CD4-positive, alpha-beta T cell treated with Interleukin-6 for 4 hours (primary cell): ENCODE results near the gene FERMT1.
"Not testable (repeated sequence)": the region's sequence is repeated elsewhere in the genome, so short reads cannot be mapped to it uniquely, and the experiment has no call there.

ENCODE experiments used
- DNase-seq: peaks from one replicate; pipeline ENCODE4 v3.0.0-alpha.2; 2020; ENCODE audit warnings: mixed read lengths

Gene FERMT1

DNA sequence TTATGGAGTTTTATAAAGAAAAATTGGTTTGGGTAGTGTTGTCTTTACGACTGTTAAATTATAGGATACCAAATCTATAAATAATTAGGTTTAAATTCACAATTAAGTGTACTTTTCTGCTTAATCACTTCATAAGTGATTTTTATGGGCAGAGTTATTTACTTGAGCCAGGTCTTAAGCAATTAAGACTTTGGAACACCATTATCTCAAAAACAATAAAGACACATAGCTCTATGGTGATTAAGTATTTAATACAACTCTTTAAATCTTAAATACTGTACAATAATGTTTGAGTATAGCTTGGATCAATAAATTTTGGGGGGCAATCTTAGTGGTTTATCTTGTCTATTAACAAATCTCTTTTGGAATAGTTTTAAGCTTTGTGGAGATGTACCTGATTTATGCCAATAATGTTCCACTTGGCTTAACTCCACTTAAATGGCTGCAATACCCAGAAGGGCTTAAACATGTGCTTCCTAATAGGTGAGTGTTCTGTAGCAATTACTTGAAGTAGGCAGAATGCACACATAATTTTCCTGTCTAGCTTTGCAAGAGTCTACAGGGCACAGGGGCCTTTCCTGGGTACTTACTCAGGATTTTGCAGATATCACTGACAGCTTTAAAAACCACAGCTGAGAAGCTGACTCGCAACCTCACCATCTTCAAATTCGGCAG, 7.5 kb downstream of the FERMT1 start:
- DNase-seq, result no peak

DNA sequence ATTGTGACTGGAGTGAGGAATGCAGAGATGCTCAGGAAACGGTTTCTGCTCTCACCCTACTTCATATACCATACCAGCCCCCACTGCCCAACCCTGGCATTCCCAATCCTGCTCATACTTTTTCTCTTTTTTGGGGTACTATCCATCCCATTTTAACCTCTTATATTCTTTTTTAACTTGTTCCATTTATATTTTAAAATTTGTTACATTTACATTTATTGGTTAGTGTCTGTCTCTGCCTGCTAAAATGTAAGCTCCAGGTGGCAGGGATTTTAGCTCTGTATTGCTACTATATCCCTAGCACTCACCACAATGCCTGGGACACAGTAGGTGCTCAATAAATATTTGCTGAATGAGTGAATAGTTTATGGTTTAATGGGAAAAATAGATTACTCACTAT, 8.1 kb downstream of the FERMT1 start:
- no peak for DNase-seq

DNA sequence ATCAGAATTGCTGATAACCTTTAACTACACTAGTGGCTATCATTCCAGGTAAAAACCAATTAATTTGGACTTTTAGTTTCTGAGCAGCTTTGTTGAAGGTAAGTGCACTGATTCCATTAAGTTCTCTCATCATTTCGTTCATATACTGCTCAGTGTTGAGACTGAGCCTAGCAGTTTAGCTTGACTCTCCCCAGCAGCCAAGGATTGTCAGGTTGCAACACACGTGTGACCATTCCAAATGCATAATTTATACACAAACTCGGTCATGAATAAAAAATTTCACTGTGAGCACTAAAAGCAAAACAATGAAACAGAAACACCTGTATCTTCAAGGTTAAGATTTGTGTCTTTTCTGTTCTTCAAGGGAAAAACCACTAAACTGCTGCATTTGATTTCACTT, 8.9 kb downstream of the FERMT1 start:
- DNase-seq, result no peak

DNA sequence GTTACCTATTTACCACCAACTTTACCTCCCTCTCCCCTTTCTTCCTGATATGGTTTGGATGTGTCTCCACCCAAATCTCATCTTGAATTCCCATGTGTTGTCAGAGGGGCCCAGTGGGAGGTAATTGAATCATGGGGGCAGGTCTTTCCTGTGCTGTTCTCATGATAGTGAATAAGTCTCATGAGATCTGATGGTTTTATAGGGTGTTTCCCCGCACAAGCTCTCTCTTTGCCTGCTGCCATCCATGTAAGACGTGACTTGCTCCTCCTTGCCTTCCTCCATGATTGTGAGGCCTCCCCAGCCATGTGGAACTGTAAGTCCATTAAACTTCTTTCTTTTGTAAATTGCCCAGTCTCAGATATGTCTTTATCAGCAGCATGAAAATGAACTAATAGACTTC, 9.9 kb downstream of the FERMT1 start:
- DNase-seq, result not testable (repeated sequence)

DNA sequence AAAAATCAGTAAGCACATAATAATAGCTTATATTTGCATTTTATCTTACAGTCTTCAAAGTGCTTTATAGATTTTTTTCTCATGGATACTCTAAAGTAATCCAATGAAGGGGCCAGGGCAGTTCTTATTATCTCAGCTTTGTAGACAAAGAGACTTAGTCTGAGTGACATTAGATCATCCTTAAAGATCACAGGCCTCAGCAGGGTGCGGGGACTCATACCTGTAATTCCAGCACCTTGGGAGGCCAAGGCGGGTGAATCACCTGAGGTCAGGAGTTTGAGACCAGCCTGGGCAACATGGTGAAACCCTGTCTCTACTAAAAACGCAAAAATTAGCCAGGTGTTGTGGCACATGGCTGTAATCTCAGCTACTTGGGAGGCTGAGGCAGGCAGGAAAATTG, 14.5 kb downstream of the FERMT1 start:
- no peak for DNase-seq

DNA sequence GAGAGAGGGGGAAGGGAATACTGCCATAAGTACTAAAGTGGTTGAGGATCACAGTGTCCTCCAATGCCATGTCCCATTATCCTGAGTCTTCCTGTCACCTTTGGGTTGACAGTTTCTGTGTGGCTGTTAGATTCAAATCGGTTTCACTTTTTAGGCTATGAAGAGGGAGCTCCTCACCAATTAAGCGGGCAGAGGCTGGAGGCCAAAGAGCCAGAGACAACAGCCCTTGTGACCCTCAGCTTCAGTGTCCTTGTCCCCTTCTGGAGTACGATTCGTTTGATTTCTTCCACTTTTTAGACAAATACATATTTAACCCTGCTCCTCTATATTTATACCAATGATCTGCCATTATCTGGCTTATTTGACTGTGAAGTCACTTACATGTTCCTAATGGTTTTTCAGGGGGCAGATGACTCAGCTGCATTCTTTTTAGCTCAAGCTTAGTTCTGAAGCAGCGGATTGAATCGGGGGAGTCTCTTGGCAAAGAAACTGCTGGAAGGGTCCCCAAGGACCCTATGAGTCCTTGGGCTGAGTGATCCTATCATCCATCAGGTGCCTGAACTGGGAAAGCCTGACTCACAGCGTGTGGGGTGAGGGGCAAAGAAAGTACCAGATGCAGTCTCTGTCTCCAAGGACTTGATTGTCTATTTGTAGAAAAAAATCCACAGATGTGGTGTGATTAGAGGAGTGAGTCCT, 18.2 kb downstream of the FERMT1 start:
- DNase-seq, result no peak

DNA sequence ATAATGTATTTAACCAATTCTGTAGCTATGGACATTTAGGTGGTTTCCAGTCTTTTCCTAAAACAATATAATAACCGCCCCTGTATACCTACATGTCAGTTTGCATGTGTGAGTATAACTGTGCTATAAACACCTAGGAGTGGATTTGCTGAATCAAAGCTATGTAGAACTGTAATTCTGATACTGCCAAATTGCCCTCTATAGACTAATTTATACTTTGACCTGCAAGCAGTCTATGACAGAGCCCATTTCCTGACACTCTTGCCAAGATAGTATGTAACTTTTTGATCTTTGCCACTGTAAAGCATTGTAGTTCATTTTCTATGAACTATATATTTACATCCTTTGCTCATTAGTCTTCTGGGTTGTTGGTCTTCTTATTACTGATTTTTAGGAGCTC, 19.5 kb downstream of the FERMT1 start:
- DNase-seq, result no peak

DNA sequence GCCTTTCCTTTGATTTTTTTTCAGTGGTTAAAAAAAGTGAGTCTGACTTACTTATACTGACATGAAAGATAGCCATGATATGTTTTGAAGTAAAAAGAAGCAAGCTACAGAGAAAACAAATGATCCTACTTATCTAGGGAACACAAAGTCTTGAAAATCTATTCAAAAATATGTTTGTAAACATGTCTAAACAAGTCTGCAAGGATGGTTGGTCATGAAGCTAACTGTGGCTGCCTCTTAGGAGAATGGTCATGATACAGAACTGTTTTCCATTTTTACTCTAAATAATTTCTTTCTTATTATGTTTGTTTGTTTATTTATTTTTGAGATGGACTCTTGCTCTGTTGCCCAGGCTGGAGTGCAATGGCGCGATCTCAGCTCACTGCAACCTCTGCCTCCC, 21.5 kb downstream of the FERMT1 start:
- no peak for DNase-seq

DNA sequence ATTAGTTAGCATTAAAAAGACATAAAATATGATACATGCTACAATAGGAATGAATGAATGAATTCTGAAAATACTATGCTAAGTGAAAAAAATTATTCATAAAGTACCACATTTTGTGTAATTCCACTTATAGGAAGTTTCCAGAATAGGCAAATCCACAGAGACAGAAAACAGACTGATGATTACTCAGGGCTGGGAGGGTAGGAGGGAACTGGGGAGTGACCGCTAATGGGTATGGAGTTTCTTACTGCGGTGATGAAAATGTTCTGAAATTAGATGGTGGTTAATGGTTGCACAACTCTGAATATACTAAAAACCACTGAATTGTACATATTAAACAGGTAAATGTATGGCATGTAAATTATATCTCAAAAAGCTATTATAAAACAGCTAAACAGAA, 22.6 kb downstream of the FERMT1 start:
- no peak for DNase-seq

DNA sequence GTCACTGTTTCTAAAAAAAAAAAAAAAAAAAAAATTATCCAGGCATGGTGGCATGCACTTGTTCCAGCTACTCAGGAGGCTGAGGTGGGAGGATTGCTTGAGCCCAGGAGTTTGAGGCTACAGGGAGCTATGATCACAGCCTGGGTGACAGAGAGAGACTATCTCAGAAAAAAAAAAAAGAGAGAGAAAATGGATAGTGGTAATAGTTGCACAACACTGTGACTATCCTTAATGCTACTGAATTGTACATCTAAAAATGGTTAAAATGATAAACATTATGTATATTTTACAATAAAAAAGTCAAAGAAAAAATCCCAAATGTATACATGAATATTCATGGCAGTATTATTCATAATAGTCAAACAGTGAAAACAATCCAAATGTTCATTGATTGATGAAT, 23.0 kb downstream of the FERMT1 start:
- DNase-seq, result no peak

DNA sequence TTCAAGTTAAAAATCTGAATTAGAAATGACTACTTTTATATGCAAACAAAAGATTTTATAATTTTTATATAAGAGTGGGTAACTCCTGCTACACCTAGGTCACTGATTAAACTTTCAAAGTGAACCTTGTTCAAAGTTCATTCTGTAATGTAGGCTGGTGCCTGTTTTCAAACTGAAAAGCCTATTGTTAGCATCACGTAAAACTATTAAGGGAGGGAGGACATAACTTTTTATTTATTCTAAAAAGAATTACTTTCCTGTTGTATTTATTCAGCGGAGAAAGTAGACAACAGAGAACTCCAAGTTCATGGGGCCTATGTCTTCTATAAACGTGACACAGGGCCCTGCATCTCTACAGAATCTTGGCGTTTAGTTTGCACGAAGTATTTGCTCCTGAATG, 27.4 kb downstream of the FERMT1 start:
- no peak for DNase-seq

DNA sequence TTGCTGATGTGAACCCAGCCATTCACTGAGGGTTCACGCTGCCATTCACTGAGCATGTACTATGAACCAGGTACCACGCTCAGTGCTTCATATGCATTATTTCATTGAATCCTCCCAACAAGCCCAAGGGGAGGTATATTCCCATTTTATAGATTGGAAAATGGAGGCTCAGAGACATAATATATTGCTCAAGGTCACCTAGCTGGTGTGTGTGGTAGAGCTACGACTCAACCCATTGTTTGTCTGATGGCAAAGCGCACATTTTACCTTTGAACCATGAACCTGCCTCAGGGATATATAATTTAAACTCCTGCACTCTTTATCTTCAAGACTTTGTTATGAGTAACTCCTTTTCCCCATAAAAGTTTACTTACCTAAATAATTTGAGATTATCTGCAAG, 28.3 kb downstream of the FERMT1 start:
- DNase-seq, result no peak

DNA sequence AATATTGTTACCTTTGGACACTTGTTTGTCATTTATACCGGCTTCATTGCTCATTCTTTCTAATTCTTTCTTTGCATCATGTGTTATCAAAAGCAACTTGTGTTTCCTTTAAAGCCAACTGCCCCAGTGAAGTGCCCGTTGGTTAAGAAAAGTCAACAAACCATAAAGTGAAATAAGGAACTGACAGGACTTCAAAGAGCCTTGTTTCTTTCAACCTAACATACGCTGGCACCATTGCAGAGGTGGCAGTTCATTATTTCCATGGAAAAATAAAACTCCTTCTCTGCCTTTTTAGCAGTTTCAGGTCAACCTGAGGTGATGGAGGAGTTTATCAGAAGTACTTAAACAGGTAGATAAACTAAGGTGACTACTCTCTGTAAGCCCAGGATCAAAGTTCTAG, 28.8 kb downstream of the FERMT1 start:
- DNase-seq, result no peak

DNA sequence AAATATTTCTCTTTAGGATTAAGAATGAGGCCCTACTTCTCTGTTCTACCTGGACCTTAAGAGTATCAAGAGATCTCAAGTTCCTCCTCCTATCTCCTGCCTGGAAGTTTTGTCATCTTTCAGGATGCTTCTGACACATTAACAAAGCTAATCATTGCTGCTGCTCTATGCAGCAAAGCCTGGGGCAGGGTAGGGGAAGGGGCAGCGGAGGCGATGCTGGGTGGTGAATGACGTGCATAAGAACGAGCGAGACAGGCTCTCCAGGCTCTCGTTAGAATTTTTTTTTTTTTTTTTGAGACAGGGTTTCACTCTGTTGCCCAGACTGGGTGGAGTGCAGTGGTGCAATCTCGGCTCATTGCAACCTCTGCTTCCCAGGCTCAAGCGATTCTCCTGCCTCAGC, 31.2 kb downstream of the FERMT1 start:
- DNase-seq, result no peak

DNA sequence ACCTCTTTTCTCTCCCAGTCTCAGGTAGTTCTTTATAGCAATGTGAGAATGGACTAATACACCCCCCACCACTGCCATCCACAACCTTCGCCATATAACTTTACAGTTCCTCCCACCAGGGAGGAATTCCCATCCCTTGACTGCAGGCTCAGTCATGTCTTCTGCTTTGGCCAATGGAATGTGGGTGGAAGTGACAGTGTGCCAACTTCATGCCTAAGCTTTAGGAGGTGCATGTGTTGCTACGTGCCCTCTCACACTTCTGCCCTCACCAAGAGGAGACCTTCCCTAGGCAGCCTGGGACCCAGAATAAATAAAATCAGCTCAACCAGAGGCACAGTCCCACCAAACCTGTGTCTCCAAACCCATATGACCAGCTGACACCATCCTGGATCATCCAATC, 36.0 kb downstream of the FERMT1 start:
- no peak for DNase-seq

DNA sequence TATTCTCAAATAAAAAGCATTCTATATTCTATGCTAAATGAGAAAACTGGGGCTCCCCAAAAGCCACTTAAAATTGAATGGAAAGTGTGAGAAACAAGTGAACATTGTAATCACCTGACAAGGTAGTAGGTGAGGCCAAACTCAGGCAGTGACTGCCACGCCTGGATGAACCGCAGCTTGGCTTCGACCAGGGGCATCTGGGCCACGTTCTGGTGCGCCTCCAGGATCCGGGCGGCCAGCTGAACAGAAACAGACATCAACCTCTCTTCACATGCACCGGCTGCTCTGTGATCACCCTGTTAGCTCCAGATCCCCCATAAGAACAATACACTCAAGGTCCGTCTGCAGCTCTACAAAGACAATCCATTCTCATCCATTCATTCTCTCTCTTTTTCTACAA, 38.9 kb downstream of the FERMT1 start:
- DNase-seq, result no peak

DNA sequence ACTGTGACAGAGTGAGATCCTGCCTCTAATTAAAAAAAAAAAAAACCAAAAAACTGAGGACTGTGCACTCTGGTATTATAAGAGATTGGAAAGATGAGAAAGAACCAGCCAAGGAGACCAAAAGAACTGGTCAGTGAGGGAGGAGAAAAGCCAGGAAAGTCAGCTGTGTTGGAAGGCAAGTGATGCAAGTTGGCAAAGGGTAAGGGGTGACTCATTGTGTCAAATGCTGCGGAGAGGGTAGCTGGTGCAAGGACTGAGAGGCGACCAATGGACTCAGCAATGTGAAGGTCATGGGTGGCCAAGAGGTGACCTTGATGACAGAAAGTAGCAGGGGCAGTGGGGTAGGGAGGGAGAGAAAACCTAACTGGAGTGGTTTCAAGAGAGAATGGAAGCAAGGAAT, 41.6 kb downstream of the FERMT1 start:
- DNase-seq, result no peak

DNA sequence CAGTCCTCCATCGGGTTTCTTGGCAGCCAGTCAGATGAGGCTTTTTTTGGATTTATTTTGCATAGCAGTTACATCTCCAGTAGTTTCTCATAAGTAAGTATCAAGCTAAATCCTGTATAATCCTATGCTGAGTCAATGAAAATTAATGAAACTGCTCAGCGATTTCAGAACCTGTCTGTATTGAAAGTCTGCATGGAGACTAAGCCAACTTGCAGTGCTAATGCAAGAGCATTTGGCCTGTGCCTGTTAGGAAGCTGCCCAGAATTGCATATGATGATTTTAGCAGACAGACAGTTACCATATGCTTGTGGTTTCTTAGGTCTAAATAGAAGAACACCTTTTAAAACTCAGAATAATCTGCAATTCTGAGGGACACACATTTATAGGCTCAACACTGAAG, 43.8 kb downstream of the FERMT1 start:
- DNase-seq, result no peak

DNA sequence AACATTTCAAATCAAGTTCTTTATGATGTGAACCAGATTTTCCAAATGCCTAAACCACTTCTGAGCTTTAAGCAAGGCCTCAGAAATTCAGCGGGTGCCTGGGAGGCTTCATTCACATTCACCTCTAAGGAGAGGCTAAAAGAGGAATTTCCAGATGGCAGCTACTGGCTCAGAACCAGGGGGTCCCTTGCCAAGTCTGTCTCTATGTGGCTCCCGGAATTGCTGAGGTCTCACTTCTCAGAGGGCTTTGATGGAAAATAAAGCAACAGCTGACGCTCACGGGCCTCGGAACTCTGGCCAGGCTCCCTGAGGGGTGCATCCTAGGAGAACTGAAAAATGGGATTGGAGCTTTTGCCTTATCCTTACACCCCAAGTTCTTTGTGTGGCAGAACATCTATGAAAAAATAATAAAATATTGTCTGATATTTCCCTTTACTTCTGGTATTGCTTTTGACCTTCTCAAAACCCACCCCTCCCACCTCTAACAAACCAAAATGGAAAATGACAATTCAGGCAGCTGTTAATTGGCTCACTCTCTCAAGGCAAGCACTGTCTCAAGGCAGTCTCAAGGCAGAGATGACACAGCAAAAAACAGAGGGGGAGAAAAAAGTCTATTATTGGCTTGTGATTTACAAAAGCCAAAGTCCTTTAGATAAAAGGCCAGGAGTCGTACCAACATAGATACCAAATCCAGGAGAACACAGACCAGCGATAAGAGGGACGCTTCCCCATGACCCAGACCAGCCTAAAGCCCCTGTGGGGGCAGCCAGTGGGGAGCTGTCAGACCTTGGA, 47.2 kb downstream of the FERMT1 start:
- DNase-seq, result no peak

DNA sequence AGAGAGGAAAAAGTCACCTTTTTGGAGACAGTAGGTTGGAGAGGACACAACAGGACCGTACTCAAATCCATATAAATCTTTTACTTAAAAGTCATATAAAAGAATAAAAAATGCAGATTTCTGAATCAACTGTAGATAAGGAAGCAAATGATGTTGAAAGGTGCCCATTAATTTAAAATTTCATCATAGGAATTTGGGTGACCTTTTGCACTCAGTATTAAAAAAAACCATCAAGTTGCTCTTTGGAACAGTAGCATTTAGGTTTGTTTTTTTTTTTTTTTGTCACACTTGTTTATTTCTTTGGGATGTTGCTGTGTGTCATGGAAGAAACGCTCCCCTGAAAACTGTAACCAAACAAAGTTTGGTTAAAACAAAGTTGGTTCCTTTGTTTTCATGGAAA, 48.0 kb downstream of the FERMT1 start:
- DNase-seq, result no peak

DNA sequence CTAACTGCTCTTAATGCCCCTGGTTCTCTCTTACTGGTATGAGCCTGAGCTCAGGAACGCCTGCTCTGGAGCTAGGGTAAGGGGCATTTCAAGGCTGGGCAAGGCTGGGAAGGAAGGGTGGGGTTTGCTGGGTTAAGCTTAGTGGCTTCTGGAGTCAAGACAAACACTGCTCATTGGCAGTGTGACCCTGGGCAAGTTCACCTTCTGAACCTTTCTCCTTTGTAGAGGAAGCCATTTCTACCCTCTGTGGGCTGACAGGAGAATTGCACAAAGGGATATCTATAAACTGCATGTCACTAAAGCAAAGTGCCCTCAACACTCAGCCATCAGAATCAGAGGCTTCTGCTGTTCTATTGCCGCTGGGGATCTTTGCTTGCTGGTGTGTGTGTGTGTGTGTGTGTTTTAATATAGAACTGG, 48.7 kb downstream of the FERMT1 start:
- no peak for DNase-seq

DNA sequence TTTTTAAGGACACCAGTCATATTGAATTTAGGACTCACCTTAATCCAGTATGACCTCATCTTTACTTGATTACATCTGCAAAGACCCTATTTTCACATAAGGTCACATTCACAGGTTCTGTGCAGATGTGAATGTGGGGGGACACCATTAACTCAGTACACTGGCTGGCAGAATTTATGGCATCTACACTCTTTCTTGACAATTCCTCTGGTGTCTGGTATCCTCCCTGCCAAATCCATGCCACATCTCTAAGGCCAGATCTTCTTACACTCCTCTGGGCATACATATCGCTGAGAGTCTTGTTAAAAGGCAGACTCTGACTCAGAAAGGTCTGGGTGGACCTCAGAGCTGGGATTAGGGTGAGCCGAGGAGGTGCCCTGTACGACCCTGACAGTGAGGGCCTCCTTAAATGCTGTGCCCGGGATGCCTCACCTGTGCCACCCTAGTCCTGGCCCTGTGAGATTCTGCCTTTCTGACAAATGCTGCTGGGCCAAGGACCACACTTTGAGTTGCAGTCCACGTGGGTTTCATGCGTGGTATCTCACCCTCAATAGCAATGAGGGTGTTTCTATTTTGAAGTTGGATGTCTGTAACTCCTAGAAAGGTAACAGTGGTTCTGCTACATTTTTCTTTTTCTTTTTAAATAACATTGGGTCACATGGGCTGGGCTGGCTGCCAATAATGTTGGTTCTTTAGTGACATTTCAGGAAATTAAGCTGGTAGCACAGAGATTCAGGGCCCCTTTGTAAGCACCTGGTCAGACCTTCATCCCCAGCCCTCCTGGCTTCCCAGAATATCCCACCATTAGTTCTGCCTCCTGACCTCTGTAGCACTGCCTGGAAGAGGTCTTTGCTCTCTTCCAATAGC, 51.8 kb downstream of the FERMT1 start:
- DNase-seq, result no peak

DNA sequence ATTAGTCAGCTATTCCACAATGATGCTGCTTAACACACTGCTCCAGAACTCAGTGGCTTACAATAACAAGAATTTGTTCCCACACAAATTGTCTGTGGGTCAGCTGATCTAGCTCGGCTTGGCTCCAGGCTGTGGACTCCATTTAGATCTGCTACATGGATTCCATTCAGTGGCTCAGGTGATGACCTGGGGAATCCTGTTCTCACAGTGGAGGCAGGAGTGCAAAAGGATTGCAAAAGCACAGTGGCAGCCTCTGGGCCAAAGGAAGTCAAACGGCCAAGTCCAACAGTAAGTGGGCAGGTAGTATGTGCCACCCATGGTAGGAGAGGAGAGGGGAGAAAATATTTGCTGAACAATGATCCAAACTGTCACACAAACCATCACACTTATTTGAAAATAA, 53.2 kb downstream of the FERMT1 start:
- no peak for DNase-seq
